GM20000 (cell line): ENCODE measurements around the gene TFCP2L1.

Source experiments
- DNase-seq: peaks from one replicate; pipeline ENCODE4 v3.0.0; 2012; ENCODE audit warnings: low spot score
- TF ChIP-seq, protein P1 (sequence below): IDR thresholded peaks from 2 replicates; pipeline ENCODE4 v1.5.1; 2012; ENCODE audit warnings: mild to moderate bottlenecking, control low read depth; ENCODE audit errors: extremely low read depth, missing control alignments

TFCP2L1 gene

DNA sequence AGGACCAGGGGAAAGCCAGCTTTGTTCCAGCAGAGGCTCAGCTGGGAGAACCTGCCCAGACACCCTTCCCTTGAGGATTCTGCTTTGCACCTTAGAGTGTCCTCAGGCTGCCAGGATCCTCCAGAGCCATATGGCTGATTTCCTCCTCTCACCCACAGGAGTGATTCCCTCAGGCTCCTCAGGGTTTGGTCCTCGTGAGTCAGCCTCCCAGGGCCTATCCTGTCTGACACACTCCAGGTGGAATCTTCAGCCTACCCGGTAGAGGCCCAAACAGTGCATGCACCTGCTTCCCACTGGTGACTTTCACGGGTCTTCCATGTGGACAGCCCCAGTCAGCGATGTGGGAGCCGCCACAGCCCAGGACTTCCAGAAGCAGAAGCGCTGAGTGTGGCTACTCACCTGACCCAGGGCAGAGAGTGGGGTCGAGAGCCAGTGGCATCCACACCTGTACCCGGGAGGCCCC, 73.3 kb downstream of the TFCP2L1 start:
- TF ChIP-seq, protein P1, sequence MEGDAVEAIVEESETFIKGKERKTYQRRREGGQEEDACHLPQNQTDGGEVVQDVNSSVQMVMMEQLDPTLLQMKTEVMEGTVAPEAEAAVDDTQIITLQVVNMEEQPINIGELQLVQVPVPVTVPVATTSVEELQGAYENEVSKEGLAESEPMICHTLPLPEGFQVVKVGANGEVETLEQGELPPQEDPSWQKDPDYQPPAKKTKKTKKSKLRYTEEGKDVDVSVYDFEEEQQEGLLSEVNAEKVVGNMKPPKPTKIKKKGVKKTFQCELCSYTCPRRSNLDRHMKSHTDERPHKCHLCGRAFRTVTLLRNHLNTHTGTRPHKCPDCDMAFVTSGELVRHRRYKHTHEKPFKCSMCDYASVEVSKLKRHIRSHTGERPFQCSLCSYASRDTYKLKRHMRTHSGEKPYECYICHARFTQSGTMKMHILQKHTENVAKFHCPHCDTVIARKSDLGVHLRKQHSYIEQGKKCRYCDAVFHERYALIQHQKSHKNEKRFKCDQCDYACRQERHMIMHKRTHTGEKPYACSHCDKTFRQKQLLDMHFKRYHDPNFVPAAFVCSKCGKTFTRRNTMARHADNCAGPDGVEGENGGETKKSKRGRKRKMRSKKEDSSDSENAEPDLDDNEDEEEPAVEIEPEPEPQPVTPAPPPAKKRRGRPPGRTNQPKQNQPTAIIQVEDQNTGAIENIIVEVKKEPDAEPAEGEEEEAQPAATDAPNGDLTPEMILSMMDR: no peak
- DNase-seq: no peak

DNA sequence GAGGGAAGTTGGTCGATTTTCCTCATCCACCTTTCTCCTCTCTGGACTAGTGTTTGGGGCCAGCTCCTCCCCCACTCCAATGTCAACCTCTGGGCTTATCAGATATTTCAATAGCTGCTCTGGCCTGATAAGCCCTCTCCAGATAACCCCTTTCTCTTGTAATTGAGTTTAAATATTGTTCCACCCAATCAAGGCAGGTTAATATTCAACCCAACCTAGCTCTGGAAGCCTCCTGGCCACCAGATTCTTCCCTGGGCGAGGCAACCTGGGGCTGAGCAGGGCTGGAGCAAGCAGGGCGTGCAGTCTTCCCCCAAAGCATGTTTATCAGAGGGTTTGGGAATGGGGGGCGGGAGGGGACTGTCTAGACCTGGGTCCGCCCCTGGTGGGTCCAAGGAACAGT, 73.8 kb downstream of the TFCP2L1 start:
- TF ChIP-seq, protein P1: no peak
- DNase-seq: no peak

DNA sequence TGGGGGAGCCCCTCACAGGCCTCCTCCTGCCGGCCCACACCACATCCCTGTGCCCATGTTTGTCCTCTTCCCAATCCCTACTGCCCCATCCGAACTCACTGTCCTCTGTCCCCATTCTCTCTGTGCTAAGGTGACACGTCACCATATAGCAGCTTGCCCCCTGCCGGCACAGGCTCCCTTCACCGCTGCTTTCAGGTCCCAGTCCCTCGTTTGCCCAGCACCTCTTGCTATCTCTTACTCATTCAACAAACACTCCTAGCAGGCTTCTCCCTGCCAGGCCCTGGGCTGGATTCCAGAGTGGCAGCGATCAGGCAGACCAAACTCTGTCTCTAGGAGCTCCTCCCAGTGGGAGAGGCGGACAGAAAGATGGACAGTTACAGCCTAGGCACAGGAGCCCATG, 74.3 kb downstream of the TFCP2L1 start:
- no peak for DNase-seq
- TF ChIP-seq, protein P1: no peak

DNA sequence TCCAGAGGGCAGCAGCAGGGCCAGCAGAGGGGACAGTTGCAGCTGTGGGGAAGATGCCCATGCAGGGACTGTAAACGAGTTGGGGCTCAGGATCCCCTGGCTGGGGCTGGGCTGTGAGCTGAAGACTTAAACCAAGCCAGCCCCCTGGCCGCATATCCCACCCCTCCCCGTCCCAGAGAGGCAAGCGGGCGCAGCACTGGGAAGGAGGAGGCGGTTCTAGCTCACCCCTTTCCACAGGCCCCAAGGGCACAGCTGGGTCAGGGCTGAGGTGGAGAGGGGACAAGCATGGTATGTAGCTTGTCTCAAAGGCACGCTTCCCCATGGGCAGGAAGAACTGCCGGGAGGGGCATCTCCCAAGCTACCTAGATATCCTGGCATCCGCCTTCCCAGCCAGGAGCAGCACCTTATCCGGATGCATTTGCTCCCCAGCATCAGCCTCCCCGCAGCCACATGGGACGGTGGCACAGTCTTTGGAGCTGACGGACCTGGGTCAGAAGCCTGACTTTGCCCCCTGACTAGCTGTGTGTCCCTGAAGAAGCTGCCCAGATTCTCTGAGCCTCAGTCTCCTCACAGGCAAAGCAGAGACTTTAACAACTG, 75.9 kb downstream of the TFCP2L1 start:
- no peak for DNase-seq

DNA sequence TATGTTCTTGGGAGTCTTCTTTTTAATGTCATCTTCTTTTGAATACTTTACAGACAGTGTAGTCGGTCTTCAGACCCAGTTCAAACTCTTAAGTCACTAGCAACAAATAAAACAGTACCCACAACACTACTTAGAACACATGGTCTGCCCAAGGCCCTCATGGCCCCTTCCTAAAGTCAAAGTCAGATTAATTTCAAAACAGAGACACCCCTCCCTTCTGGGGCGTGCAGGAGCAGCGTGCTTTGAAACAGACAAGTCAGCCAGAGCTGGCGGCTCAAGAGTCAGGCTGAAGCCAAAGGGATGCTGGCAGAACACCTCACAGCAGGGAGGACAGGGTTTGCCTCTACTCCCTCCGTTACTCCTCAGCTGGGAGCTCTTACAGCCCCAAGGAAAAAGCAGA, 77.5 kb downstream of the TFCP2L1 start:
- no peak for DNase-seq
- TF ChIP-seq, protein P1: no peak

More for the DNA sequence above, 75.9 kb downstream of the TFCP2L1 start:
- TF ChIP-seq, protein P1: no peak

DNA sequence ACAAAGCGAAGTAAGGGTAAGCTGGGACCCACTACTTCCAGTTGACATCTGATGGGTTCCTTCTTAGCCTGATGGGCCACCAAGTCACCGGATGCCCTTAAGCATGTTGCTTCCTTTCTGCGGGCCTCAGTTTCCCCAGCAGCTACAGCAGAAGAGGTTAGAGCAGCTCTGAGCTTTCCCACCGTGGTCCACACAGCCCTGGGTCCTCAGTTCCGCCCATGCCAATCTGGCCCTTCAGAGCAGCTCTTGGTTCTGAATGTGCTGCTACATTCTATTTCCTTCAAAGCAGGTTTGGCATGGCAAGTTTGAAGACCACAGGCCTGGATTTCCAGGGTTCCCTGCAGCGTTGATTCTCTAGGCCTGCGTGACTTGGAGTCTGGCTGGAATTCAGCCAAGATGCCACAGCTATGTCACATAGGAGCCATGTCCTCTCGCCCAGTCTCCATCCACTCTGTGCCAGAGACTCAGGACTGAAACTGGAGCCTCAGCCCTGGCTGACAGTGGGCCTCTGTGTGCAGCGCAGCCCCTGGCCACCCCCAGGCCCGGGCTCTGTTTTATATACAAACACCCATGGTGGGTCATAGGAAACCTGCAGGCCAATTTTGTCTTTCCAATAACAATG, 79.6 kb downstream of the TFCP2L1 start:
- TF ChIP-seq, protein P1: no peak
- no peak for DNase-seq

DNA sequence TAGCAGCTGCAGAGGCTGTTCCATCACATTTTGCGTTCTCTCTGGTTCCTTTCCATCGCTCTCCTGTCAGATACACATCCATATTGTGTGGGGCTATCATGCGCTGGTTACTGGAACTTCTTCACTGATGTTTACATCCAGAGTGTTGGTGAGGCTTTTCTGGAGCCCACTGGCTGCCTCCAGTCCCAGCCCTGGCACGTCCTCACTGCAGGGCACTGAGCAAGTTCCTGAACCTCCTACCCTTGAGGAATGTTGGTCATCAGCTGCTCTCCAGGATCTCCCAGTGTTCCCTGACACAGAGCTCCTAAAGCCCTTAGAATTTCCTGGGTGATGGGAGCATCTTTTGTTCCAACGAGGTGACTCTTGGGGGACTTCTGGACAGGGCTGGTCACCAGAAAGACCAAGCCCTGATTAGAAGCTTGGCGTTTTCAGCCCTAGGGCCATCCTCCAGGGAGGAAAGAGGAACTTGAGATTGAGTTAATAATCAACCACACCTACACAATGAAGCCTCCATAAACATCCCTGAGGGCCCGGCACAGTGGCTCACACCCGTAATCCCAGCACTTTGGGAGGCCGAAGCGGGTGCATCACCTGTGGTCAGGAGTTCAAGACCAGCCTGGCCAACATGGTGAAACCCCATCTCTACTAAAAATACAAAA, 81.3 kb downstream of the TFCP2L1 start:
- DNase-seq: no peak
- TF ChIP-seq, protein P1: no peak
